ENCODE measurements around the gene CDK15. TPM values are rescaled to one million over a fixed set of nuclear protein-coding genes. Genes with fewer than 3 reads are reported as not detected.

Gene CDK15
- total RNA-seq, 2 donors from 2014 or later, result 0.52 TPM; not detected in 1

DNA sequence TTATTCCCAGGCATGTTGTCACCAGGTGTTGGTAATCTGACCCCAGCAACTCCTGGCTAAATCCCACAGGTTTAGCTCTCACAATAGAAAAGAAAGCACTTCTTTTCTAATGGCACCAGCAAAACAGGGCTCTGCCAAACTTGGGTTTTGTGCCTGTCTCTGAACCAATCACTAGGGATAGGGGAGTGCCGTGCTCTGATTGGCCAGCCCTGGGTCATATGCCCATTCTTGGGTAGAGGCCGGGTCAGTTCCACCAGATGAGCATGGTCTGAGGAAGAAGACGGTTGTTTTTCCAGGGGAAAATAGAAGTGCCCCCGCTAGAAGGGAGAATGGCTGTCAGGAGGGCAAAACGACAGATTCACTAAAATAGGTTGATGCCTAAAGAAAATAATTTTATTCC is 14.7 kb downstream of the CDK15 start:
- Histone ChIP-seq H3K27me3 (peaks cover 0 to 5% of the 10 kb centered on the region in 2 donors), H3K4me1 (no peaks in the 10 kb centered on the region), H3K4me3 (no peak overlapping the region), H3K9me3 (no peaks in the 10 kb centered on the region), H3K27ac (no peak overlapping the region), H3K36me3 (replicated peaks in 1 of 2; ENCODE audit: insufficient read depth in 1 of 2, low read depth in 2 of 2) (no peaks in the 10 kb centered on the region)
- DNase-seq, result no peak
- intact Hi-C loops (cut with DNase I), result no loop called here
- WGBS, 2 donors, result 62 to 86% methylated on average over 5 of the region's 5 CpGs
- no peak for ATAC-seq
- TF ChIP-seq POLR2A (IDR thresholded peaks at IDR 0.05) (no peak), CTCF (IDR thresholded peaks at IDR 0.05) (no peak)

DNA sequence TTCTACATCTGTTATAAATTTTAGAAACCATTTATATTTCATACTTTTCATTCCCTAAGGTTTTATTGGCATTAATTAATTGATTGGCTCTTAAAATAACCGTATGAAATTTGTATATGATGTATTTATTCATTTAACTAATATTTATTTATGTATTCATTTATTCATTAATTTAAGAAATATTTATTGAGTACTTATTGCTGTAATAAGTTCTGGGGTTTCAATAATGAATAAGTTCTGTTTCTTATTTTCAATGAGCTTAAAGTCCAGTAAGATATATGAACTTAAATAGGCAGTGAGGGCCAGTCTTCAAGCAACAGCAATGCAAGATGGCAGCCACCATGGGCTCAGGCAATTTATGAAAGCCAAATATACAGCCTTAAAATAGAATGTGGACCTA is 17.9 kb downstream of the CDK15 start:
- Histone ChIP-seq H3K36me3 (replicated peaks in 1 of 2; ENCODE audit: insufficient read depth in 1 of 2, low read depth in 2 of 2) (no peaks in the 10 kb centered on the region), H3K27me3 (no peaks in the 10 kb centered on the region), H3K4me3 (no peak overlapping the region), H3K4me1 (no peaks in the 10 kb centered on the region), H3K27ac (no peak overlapping the region), H3K9me3 (no peaks in the 10 kb centered on the region)
- intact Hi-C loops (cut with DNase I), result no loop called here
- ATAC-seq (no peak), DNase-seq (no peak)
- 61 to 63% methylated on average over 1 of the region's 1 CpG for WGBS, 2 donors
- TF ChIP-seq CTCF (IDR thresholded peaks at IDR 0.05) (no peak), POLR2A (IDR thresholded peaks at IDR 0.05) (no peak)

DNA sequence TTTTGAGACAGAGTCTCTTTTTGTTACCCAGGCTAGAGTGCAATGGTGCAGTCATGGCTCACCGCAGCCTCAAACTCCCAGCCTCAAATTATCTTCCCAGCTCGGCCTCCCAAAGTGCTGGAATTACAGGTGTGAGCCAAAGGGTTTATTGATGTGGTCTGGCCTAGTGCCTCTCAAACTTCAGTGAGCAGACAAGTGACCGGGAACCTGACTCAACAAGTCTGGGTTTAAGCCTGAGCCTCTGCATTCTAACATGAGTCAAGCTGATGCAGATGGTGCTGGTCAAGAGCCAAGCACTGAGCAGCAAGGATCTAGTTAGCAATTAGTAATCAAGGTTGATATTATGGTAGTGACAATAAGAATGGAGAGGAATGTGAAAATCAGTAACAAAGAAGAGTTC is 21.3 kb downstream of the CDK15 start:
- TF ChIP-seq CTCF (IDR thresholded peaks at IDR 0.05), result no peak
- no peak for TF ChIP-seq POLR2A (IDR thresholded peaks at IDR 0.05)
- no peak overlapping the region for H3K27ac ChIP-seq
- no peaks in the 10 kb centered on the region for H3K4me1 ChIP-seq
- H3K9me3 ChIP-seq, result no peaks in the 10 kb centered on the region
- DNase-seq (no peak), ATAC-seq (no peak)
- H3K27me3 ChIP-seq, result no peaks in the 10 kb centered on the region
- WGBS, 2 donors, result 91 to 95% methylated on average over 3 of the region's 3 CpGs
- intact Hi-C loops (cut with DNase I), result no loop called here
- H3K4me3 ChIP-seq, result no peak overlapping the region
- H3K36me3 ChIP-seq (replicated peaks in 1 of 2; ENCODE audit: insufficient read depth in 1 of 2, low read depth in 2 of 2), result no peaks in the 10 kb centered on the region

DNA sequence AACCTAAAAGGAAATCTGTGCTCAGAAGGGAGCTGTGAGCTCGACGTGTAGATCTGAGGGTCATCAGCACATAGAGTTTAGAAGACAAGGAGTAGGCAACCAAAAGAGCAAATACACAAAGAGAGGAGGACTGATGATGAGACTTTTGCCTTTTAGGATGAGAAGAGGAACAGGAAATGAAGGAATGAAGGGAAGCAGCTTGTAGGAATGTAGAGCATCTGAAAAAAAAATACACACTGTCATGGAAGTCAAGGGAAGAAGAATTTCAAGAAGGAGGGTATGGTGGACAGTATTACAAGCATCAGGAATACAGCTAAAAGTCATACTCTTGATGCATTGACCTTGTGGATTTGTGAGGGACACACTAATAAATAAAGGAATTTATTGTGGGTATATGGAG is 21.9 kb downstream of the CDK15 start:
- Histone ChIP-seq H3K9me3 (no peaks in the 10 kb centered on the region), H3K4me3 (no peak overlapping the region), H3K27me3 (no peaks in the 10 kb centered on the region), H3K27ac (no peak overlapping the region), H3K4me1 (no peaks in the 10 kb centered on the region), H3K36me3 (replicated peaks in 1 of 2; ENCODE audit: insufficient read depth in 1 of 2, low read depth in 2 of 2) (no peaks in the 10 kb centered on the region)
- WGBS, 2 donors, result 80 to 81% methylated on average over 2 of the region's 2 CpGs
- DNase-seq (no peak), ATAC-seq (no peak)
- TF ChIP-seq CTCF (IDR thresholded peaks at IDR 0.05) (no peak), POLR2A (IDR thresholded peaks at IDR 0.05) (no peak)
- intact Hi-C loops (cut with DNase I), result no loop called here

DNA sequence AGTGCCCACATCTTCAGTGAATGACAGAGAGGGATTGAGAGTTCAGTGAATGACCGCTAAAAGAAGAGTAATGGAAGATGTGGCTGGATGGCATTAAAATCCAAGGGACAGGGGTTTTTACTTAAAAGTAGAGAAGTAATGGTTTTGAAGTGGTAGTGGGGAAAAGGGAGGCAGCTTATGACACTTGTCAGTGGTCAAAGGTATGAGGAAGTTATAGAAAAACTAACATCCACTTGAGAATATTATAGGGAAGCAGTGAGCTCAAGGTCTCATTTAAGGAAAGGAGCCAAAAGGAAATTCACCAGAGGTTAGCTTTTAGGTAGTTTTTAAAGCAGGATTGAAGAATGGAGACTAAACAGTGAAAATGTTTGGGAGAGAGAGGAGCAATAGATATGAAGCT is 24.3 kb downstream of the CDK15 start:
- Histone ChIP-seq H3K27me3 (no peaks in the 10 kb centered on the region), H3K4me1 (no peaks in the 10 kb centered on the region), H3K4me3 (no peak overlapping the region), H3K36me3 (replicated peaks in 1 of 2; ENCODE audit: insufficient read depth in 1 of 2, low read depth in 2 of 2) (no peaks in the 10 kb centered on the region), H3K9me3 (no peaks in the 10 kb centered on the region), H3K27ac (no peak overlapping the region)
- intact Hi-C loops (cut with DNase I), result no loop called here
- ATAC-seq (no peak), DNase-seq (no peak)
- TF ChIP-seq CTCF (IDR thresholded peaks at IDR 0.05), result no peak
- WGBS, 2 donors, result 93 to 100% methylated on average over 1 of the region's 1 CpG

Data from body of pancreas (tissue), 4 donors.